WTC11 (cell line): ENCODE data around the gene CFAP20. TPM values are rescaled to one million over a fixed set of nuclear protein-coding genes. Genes with fewer than 3 reads are reported as not detected.
"Not testable (repeated sequence)": the region's sequence is repeated elsewhere in the genome, so short reads cannot be mapped to it uniquely, and the experiment has no call there.

ENCODE experiments used
- ATAC-seq: fragments of 200-7000 bp; cut with Tn5 transposase; 2 replicates; pipeline ENCODE4 v1.10.0; 2021; ENCODE audit warnings: mild to moderate bottlenecking, moderate library complexity
- CTCF ChIA-PET: fragments of 300-600 bp; sonication (Branson Sonifier 250); formaldehyde crosslinking; loops from one replicate; lab custom pipeline; 2021; ENCODE audit warnings: antibody characterized with exemption; lab: Charles Lee
- POLR2A ChIA-PET: fragments of 350-600 bp; sonication (Branson Sonifier 250); formaldehyde crosslinking; loops from one replicate; lab custom pipeline; 2021; ENCODE audit warnings: antibody characterized with exemption; lab: Charles Lee
- DNase-seq: peaks from one replicate; pipeline ENCODE4 v3.0.0; 2021; ENCODE audit warnings: low spot score
- H3K27ac Mint-ChIP-seq: 2 replicates; pipeline ENCODE4 v1.8.0; 2021; ENCODE audit warnings: mixed read lengths
- H3K27me3 Mint-ChIP-seq: 2 replicates; pipeline ENCODE4 v1.8.0; 2021; ENCODE audit warnings: low read depth, mild to moderate bottlenecking, moderate library complexity, mixed read lengths
- H3K36me3 Mint-ChIP-seq: 2 replicates; pipeline ENCODE4 v1.8.0; 2021; ENCODE audit warnings: mixed read lengths
- H3K4me1 Mint-ChIP-seq: 2 replicates; pipeline ENCODE4 v1.8.0; 2022; ENCODE audit warnings: mixed read lengths
- H3K4me3 Mint-ChIP-seq: 2 replicates; pipeline ENCODE4 v1.8.0; 2021; ENCODE audit warnings: mild to moderate bottlenecking, moderate library complexity, mixed read lengths
- H3K9me3 Mint-ChIP-seq: 2 replicates; pipeline ENCODE4 v1.8.0; 2021; ENCODE audit warnings: mixed read lengths
- ARID4B ChIP-seq: sonication (generic); formaldehyde crosslinking; IDR thresholded peaks from 2 replicates; pipeline ENCODE4 v1.8.0; 2023; ENCODE audit warnings: missing genetic modification reagents, mild to moderate bottlenecking, borderline replicate concordance
- ATF1 ChIP-seq: sonication (generic); formaldehyde crosslinking; IDR thresholded peaks from 2 replicates; pipeline ENCODE4 v1.8.1; 2023; ENCODE audit warnings: mild to moderate bottlenecking, moderate library complexity, missing genetic modification reagents
- CBFB ChIP-seq: sonication (generic); formaldehyde crosslinking; IDR thresholded peaks from 2 replicates; pipeline ENCODE4 v1.8.1; 2022; ENCODE audit warnings: mild to moderate bottlenecking, low read depth, missing genetic modification reagents
- GTF2I ChIP-seq: fragments of 250-450 bp; sonication (Bioruptor Pico); conservative IDR thresholded peaks from 2 replicates; pipeline ENCODE4 v1.4.0; 2021; ENCODE audit warnings: mild to moderate bottlenecking
- HMGA2 ChIP-seq: fragments of 250-450 bp; sonication (Bioruptor Pico); IDR thresholded peaks from 2 replicates; pipeline ENCODE4 v1.4.0; 2021; ENCODE audit warnings: mild to moderate bottlenecking, moderate library complexity
- IRF2 ChIP-seq: sonication (generic); formaldehyde crosslinking; IDR thresholded peaks from 2 replicates; pipeline ENCODE4 v1.8.0; 2022; ENCODE audit warnings: low read depth, missing genetic modification reagents, borderline replicate concordance
- RELA ChIP-seq: sonication (generic); formaldehyde crosslinking; IDR thresholded peaks from 2 replicates; pipeline ENCODE4 v1.8.1; 2022; ENCODE audit warnings: missing genetic modification reagents, mild to moderate bottlenecking, borderline replicate concordance
- TP53 ChIP-seq: sonication (generic); formaldehyde crosslinking; IDR thresholded peaks from 2 replicates; pipeline ENCODE4 v1.8.1; 2023; ENCODE audit warnings: mild to moderate bottlenecking, missing genetic modification reagents
- USF1 ChIP-seq: sonication (generic); formaldehyde crosslinking; IDR thresholded peaks from 2 replicates; pipeline ENCODE4 v1.8.0; 2022; ENCODE audit warnings: mild to moderate bottlenecking, missing genetic modification reagents
- ZNF121 ChIP-seq: sonication (generic); formaldehyde crosslinking; IDR thresholded peaks from 2 replicates; pipeline ENCODE4 v1.8.0; 2023; ENCODE audit warnings: missing genetic modification reagents
- ZNF263 ChIP-seq: sonication (generic); formaldehyde crosslinking; IDR thresholded peaks from 2 replicates; pipeline ENCODE4 v1.8.1; 2022; ENCODE audit warnings: low read depth, mild to moderate bottlenecking, moderate library complexity, missing genetic modification reagents
- total RNA-seq: library from RNA; stranded (reverse); gene quantifications from 3 replicates; pipeline ENCODE4 v1.2.3, GENCODE V29; 2021
- TF ChIP-seq, protein P1 (sequence below): sonication (generic); formaldehyde crosslinking; IDR thresholded peaks from 2 replicates; pipeline ENCODE4 v1.8.1; 2023; ENCODE audit warnings: mild to moderate bottlenecking, missing genetic modification reagents, moderate library complexity

Gene CFAP20
- total RNA-seq, 1 experiment from 2014 or later, result 41.9 TPM

DNA sequence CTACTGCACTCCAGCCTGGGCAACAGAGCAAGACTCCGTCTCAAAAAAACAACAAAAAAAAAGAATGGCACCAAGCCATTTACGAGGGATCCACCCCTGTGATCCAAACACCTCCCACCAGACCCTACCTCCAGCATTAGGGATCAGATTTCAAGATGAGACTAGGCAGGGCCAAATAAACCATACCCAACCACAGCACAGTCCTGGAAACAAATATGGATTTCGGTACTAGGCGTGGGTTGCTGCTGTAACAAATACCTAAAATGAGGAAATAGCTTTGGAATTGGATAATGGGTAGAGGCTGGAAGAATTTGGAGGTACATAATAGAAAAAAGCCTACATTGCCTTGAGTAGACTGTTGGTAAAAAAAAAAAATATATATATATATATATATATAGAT, 54.5 kb downstream of the CFAP20 start:
- CTCF ChIA-PET, result no interaction called here

DNA sequence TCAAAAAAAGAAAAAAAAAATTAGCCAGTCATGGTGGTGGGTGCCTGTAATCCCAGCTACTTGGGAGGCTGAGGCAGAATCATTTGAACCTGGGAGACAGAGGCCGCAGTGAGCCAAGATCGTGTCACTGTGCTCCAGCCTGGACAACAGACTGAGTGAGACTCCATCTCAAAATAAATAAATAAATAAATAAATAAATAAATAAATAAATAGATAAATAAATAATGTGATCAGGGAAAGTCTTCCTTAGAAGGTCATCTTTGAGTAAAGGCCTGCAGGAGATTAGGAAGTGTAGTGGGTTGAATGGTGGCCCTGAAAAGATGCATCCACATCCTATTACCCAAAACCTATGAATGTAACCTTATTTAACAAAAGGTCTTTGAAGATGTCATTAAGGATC, 56.1 kb downstream of the CFAP20 start:
- DNase-seq, H3K4me1 Mint-ChIP-seq, H3K27ac Mint-ChIP-seq, POLR2A ChIA-PET, H3K36me3 Mint-ChIP-seq, ATAC-seq, H3K4me3 Mint-ChIP-seq: not testable (repeated sequence)
- Mint-ChIP-seq H3K27me3 (peaks cover 17% of the 10 kb centered on the region), H3K9me3 (peaks cover 31% of the 10 kb centered on the region)
- CTCF ChIA-PET, result interaction anchor here (0.6 kb wide), 1 partner anchor 39 kb away, joined by 3 read pairs; no protein-coding TSS in a partner anchor
- peak; percentile 23; the same call in 1 of the 2 replicates for TF ChIP-seq HMGA2 (CRISPR knock-in tag)

More for the DNA sequence above, 54.5 kb downstream of the CFAP20 start:
- Mint-ChIP-seq H3K4me3 (no peak overlapping the region), H3K36me3 (peaks cover 6% of the 10 kb centered on the region), H3K4me1 (no peaks in the 10 kb centered on the region), H3K9me3 (peaks cover 31% of the 10 kb centered on the region), H3K27ac (no peak overlapping the region), H3K27me3 (peaks cover 17% of the 10 kb centered on the region)
- ATAC-seq, result no peak
- DNase-seq, result no peak
- TF ChIP-seq ZNF121 (CRISPR knock-in tag) (no peak), ZNF263 (no peak), ARID4B (no peak), RELA (CRISPR knock-in tag) (no peak)
- POLR2A ChIA-PET, result no interaction called here

DNA sequence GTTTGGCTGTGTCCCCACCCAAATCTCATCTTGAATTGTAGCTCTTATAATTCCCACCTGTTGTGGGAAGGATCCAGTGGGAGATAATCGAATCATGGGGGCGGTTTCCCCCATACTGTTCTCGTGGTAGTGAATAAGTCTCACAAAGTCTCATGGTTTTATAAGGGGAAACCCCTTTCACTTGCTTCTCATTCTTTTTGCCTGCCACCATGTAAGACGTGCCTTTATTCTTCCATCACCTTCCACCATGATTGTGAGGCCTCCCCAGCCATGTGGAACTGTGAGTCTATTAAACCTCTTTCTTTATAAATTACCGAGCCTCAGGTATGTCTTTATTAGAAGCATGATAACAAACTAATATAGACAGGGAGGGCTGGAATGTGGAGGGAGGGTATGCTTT, 57.0 kb downstream of the CFAP20 start:
- H3K27ac Mint-ChIP-seq, POLR2A ChIA-PET: not testable (repeated sequence)

GRCh38 chr16:58070585-58070984, 58.6 kb downstream of the CFAP20 start:
- H3K27ac Mint-ChIP-seq, result no peak overlapping the region
- H3K9me3 Mint-ChIP-seq, result peaks cover 13% of the 10 kb centered on the region
- no peak for TF ChIP-seq IRF2 (CRISPR knock-in tag)
- peak; percentile 31; the same call in 1 of the 2 replicates for TF ChIP-seq USF1 (CRISPR knock-in tag)
- TF ChIP-seq ATF1, result no peak
- no peak for TF ChIP-seq CBFB
- TF ChIP-seq GTF2I (CRISPR knock-in tag), result no peak
- TF ChIP-seq, protein P1, sequence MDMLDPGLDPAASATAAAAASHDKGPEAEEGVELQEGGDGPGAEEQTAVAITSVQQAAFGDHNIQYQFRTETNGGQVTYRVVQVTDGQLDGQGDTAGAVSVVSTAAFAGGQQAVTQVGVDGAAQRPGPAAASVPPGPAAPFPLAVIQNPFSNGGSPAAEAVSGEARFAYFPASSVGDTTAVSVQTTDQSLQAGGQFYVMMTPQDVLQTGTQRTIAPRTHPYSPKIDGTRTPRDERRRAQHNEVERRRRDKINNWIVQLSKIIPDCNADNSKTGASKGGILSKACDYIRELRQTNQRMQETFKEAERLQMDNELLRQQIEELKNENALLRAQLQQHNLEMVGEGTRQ (CRISPR knock-in tag), result peak; percentile 74
- no peak for TF ChIP-seq TP53
- DNase-seq (no peak), ATAC-seq (no peak)
- peaks cover 12% of the 10 kb centered on the region for H3K27me3 Mint-ChIP-seq
- no peaks in the 10 kb centered on the region; the same call in 1 of the 2 replicates for H3K36me3 Mint-ChIP-seq
- no peaks in the 10 kb centered on the region for H3K4me1 Mint-ChIP-seq
- POLR2A ChIA-PET, result no interaction called here
- H3K4me3 Mint-ChIP-seq, result no peak overlapping the region
- CTCF ChIA-PET, result interaction anchor here (1.6 kb wide), 1 partner anchor 27 kb away, joined by 9 read pairs; no protein-coding TSS in a partner anchor

More for the DNA sequence above, 57.0 kb downstream of the CFAP20 start:
- ATAC-seq, H3K4me3 Mint-ChIP-seq, CTCF ChIA-PET, DNase-seq, H3K36me3 Mint-ChIP-seq, H3K4me1 Mint-ChIP-seq: not testable (repeated sequence)
- peaks cover 24% of the 10 kb centered on the region for H3K9me3 Mint-ChIP-seq
- peaks cover 13% of the 10 kb centered on the region for H3K27me3 Mint-ChIP-seq

Other genes with a start within 250 kb of the CFAP20 start
- gene CNGB1, start 158.3 kb downstream of the CFAP20 start, total RNA-seq, result not detected in 3 replicates
- gene ZNF319, start 128.7 kb downstream of the CFAP20 start, total RNA-seq, result 4.6 to 5.5 TPM (median 5.3 TPM) in 3 replicates
- 67.1 to 75.2 TPM (median 69.6 TPM) in 3 replicates for gene USB1, start 128.0 kb downstream of the CFAP20 start, total RNA-seq
- gene MMP15, start 103.6 kb downstream of the CFAP20 start, total RNA-seq, result 55.5 to 60.7 TPM (median 58.2 TPM) in 3 replicates
- 113 to 118 TPM (median 114 TPM) in 3 replicates for gene CSNK2A2, start 68.7 kb upstream of the CFAP20 start, total RNA-seq
- gene PRSS54, start 165.6 kb upstream of the CFAP20 start, total RNA-seq, result not detected in 3 replicates